ENCODE measurements around the gene RBM6.
"Not testable (repeated sequence)": the region's sequence is repeated elsewhere in the genome, so short reads cannot be mapped to it uniquely, and the experiment has no call there.

The RBM6 gene

GRCh38 chr3:49976942-49977341 is 37.0 kb downstream of the RBM6 start:
- DNase-seq (ENCODE audit: low read depth), result no peak

- DNase-seq (ENCODE audit: low read depth), result no peak
Measured at GRCh38 chr3:49984394-49984793, 44.4 kb downstream of the RBM6 start.

GRCh38 chr3:49992326-49992725 is 52.4 kb downstream of the RBM6 start:
- DNase-seq (ENCODE audit: low read depth), result no peak

- no peak for DNase-seq (ENCODE audit: low read depth)
Measured at GRCh38 chr3:49994476-49994875, 54.5 kb downstream of the RBM6 start.

- DNase-seq (ENCODE audit: low read depth), result no peak
Measured at GRCh38 chr3:49996016-49996415, 56.1 kb downstream of the RBM6 start.

- no peak for DNase-seq (ENCODE audit: low read depth)
Measured at GRCh38 chr3:49997862-49998261, 57.9 kb downstream of the RBM6 start.

- DNase-seq (ENCODE audit: low read depth), result no peak
Measured at GRCh38 chr3:49998326-49998725, 58.4 kb downstream of the RBM6 start.

- no peak for DNase-seq (ENCODE audit: low read depth)
Measured at GRCh38 chr3:50001511-50001910, 61.6 kb downstream of the RBM6 start.

- DNase-seq (ENCODE audit: low read depth), result no peak
Measured at GRCh38 chr3:50003216-50003615, 63.3 kb downstream of the RBM6 start.

GRCh38 chr3:50003824-50004223 is 63.9 kb downstream of the RBM6 start:
- no peak for DNase-seq (ENCODE audit: low read depth)

- DNase-seq (ENCODE audit: low read depth), result no peak
Measured at GRCh38 chr3:50008931-50009330, 69.0 kb downstream of the RBM6 start.

- no peak for DNase-seq (ENCODE audit: low read depth)
Measured at GRCh38 chr3:50010959-50011358, 71.0 kb downstream of the RBM6 start.

- no peak for DNase-seq (ENCODE audit: low read depth)
Measured at GRCh38 chr3:50015918-50016317, 76.0 kb downstream of the RBM6 start.

GRCh38 chr3:50028346-50028745 is 88.4 kb downstream of the RBM6 start:
- no peak for DNase-seq (ENCODE audit: low read depth)

- DNase-seq (ENCODE audit: low read depth), result not testable (repeated sequence)
Measured at GRCh38 chr3:50031201-50031600, 91.3 kb downstream of the RBM6 start.

- DNase-seq (ENCODE audit: low read depth), result no peak
Measured at GRCh38 chr3:50044976-50045375, 105.0 kb downstream of the RBM6 start.

- DNase-seq (ENCODE audit: low read depth), result no peak
Measured at GRCh38 chr3:50047426-50047825, 107.5 kb downstream of the RBM6 start.

GRCh38 chr3:50050361-50050760 is 110.4 kb downstream of the RBM6 start:
- DNase-seq (ENCODE audit: low read depth), result no peak

- DNase-seq (ENCODE audit: low read depth), result no peak
Measured at GRCh38 chr3:50057756-50058155, 117.8 kb downstream of the RBM6 start.

- DNase-seq (ENCODE audit: low read depth), result no peak
Measured at GRCh38 chr3:50068134-50068533, 128.2 kb downstream of the RBM6 start.

- DNase-seq (ENCODE audit: low read depth), result no peak
Measured at GRCh38 chr3:50078091-50078490, 138.1 kb downstream of the RBM6 start.

GRCh38 chr3:50078622-50079021 is 138.7 kb downstream of the RBM6 start:
- no peak for DNase-seq (ENCODE audit: low read depth)

- DNase-seq (ENCODE audit: low read depth), result not testable (repeated sequence)
Measured at GRCh38 chr3:50084951-50085350, 145.0 kb downstream of the RBM6 start.

GRCh38 chr3:50088725-50089608 is 149.0 kb downstream of the RBM6 start, which contains the start of gene RBM5:
Gene RBM5 (plus strand): TSS chr3:50088919. CDS start chr3:50090435, 1,516 bp downstream.
- DNase-seq (ENCODE audit: low read depth), result peak; percentile 81

Measured in stimulated activated CD8-positive, alpha-beta memory T cell treated with anti-CD3 and anti-CD28 coated beads, Interleukin-12 subunit alpha, Interleukin-12 subunit beta, amount 100 ng/mL, for 4 hours (primary cell).